ENCODE results near the gene FECH. TPM values are rescaled to one million over a fixed set of nuclear protein-coding genes. Genes with fewer than 3 reads are reported as not detected.

FECH gene
- total and polyA plus RNA-seq, 9 of the 15 experiments (the other 6 are each of a cell fraction or from before 2014, with no cell fraction given) = 19.8 to 170 (median 56.8) TPM

DNA sequence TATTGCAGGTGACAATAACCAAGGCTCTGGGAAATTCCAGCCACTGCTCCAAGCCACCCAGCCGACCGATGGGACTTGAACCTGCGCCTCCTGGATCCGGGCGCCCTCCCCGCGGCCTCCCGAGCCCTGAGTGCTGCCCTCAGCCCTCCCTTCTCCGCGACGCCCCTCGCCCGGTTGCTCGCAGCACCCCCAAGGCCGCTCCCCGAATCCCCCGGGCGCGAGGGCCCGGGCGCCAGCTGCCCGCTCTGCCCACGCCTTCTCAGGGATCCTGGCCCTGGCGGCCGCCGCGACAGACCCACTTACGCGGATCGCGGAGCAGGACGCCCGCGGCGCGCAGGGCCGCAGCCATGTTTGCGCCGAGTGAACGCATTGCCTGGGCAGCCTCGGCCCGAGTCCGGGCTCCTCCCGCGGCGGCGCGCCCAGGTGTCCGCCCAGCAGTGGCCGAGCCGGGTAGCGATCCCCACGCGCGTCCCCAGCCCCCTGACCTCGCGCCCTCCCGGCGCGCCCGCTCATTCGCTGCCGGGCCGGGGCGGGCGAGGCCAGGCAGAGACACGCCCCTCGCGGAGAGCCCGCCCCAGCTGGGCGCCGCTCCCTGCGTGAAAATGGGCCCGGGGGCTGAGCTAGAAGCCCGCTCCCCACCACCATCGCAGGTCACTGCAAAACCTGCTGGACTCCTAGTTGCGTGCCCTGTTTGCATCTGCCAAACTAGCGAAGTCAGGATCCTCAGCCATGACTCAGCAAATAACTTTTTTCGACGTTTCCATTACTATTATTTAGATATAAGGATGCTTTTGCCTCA lies at the start of gene FECH (continued):
- TF ChIP-seq POLR3A (IDR thresholded peaks at IDR 0.05; ENCODE audit: borderline replicate concordance, extremely low read depth, insufficient read depth, insufficient read length) (no peak), TFAM (CRISPR knock-in tag; conservative IDR thresholded peaks at IDR 0.05) (no peak), MTA2 (IDR thresholded peaks at IDR 0.05; ENCODE audit: low read depth) (no peak), ZNF584 (CRISPR knock-in tag; IDR thresholded peaks at IDR 0.05; ENCODE audit: low read depth) (no peak), NFYB (IDR thresholded peaks at IDR 0.05; ENCODE audit: extremely low read depth, insufficient read length) (no peak), TSC22D4 (tag; IDR thresholded peaks at IDR 0.05) (no peak), NCOA1 (IDR thresholded peaks at IDR 0.05; ENCODE audit: low read depth) (no peak), POU5F1 (IDR thresholded peaks at IDR 0.05; ENCODE audit: borderline replicate concordance, low read depth, low read length, partially characterized antibody) (no peak), SRF (CRISPR knock-in tag; IDR thresholded peaks at IDR 0.05) (no peak), ZNF561 (CRISPR knock-in tag; conservative IDR thresholded peaks at IDR 0.05) (no peak), ZNF785 (CRISPR knock-in tag; IDR thresholded peaks at IDR 0.05) (no peak), KAT2B (IDR thresholded peaks at IDR 0.05; ENCODE audit: low read depth, low read length) (no peak), TARDBP (IDR thresholded peaks at IDR 0.05) (peak; percentile 72; the same call in 1 of the 2 replicates), MNT (conservative IDR thresholded peaks at IDR 0.05) (peak in 1 of 2 experiments; percentile 23; a peak in 1 of 4 replicates), ZNF75A (CRISPR knock-in tag; IDR thresholded peaks at IDR 0.05) (no peak), ZNF253 (CRISPR knock-in tag; conservative IDR thresholded peaks at IDR 0.05) (no peak), CCNT2 (IDR thresholded peaks at IDR 0.05; ENCODE audit: borderline replicate concordance, extremely low read depth, insufficient read length, low read depth, low read length) (peak; percentile 71), PHF21A (IDR thresholded peaks at IDR 0.05; ENCODE audit: borderline replicate concordance, low read depth) (no peak)
- TF ChIP-seq, protein P1, sequence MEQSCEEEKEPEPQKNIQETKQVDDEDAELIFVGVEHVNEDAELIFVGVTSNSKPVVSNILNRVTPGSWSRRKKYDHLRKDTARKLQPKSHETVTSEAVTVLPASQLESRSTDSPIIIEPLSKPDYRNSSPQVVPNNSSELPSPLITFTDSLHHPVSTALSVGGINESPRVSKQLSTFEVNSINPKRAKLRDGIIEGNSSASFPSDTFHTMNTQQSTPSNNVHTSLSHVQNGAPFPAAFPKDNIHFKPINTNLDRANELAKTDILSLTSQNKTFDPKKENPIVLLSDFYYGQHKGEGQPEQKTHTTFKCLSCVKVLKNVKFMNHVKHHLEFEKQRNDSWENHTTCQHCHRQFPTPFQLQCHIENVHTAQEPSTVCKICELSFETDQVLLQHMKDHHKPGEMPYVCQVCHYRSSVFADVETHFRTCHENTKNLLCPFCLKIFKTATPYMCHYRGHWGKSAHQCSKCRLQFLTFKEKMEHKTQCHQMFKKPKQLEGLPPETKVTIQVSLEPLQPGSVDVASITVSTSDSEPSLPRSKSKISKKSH (CRISPR knock-in tag; IDR thresholded peaks at IDR 0.05) = no peak
- TF ChIP-seq, protein P2, sequence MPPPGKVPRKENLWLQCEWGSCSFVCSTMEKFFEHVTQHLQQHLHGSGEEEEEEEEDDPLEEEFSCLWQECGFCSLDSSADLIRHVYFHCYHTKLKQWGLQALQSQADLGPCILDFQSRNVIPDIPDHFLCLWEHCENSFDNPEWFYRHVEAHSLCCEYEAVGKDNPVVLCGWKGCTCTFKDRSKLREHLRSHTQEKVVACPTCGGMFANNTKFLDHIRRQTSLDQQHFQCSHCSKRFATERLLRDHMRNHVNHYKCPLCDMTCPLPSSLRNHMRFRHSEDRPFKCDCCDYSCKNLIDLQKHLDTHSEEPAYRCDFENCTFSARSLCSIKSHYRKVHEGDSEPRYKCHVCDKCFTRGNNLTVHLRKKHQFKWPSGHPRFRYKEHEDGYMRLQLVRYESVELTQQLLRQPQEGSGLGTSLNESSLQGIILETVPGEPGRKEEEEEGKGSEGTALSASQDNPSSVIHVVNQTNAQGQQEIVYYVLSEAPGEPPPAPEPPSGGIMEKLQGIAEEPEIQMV (tag; conservative IDR thresholded peaks at IDR 0.05; ENCODE audit: low read depth) = no peak
- TF ChIP-seq, protein P3, sequence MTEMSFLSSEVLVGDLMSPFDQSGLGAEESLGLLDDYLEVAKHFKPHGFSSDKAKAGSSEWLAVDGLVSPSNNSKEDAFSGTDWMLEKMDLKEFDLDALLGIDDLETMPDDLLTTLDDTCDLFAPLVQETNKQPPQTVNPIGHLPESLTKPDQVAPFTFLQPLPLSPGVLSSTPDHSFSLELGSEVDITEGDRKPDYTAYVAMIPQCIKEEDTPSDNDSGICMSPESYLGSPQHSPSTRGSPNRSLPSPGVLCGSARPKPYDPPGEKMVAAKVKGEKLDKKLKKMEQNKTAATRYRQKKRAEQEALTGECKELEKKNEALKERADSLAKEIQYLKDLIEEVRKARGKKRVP (CRISPR knock-in tag; IDR thresholded peaks at IDR 0.05) = no peak
